H54 (cell line): ENCODE results near the gene MSMO1.

Experiments used
- DNase-seq: peaks from one replicate; pipeline ENCODE4 v3.0.0; 2011; ENCODE audit warnings: low spot score, mixed read lengths; ENCODE audit not compliant: insufficient read length
- FAIRE-seq: peaks from 3 replicates; lab custom pipeline; 2011; peaks lifted over from hg19 to GRCh38; lab: Jason Lieb, UNC
- POLR2A ChIP-seq: IDR thresholded peaks from 2 replicates; pipeline ENCODE4 v1.6.1; 2011; ENCODE audit warnings: low read depth, mild to moderate bottlenecking, low read length

The MSMO1 gene

DNA sequence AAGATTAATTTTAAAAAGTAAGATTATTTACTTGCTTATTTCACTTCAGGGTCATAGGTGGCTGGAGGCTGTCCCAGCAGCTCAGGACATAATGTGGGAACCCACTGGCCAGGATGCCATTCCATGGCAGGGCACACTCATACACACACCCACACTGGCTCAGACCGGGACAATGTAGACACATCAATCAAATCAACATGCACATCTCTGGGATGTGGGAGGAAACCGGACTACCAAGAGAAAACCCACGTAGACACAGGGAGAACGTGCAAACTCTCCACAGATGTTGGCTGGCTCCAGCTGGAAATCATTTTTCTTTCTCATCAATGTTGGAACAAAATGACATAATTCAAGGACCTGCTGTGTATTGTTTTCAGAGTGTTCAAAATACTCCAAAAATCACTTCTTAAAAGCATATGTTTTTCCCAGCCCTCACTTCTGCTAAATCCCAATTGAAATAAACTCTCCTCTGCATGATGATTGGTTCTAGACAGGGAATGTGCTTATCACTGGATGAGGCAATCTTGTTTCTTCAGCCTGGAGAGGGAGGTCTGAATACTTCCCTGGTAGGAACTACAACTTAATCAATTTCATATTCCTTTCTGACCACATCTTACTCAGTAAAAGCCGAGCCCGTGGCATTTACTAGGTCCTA, 32.7 kb downstream of the MSMO1 start:
- TF ChIP-seq POLR2A = no peak
- no peak for DNase-seq
- FAIRE-seq = no peak

- no peak for FAIRE-seq
- DNase-seq = no peak
- TF ChIP-seq POLR2A = no peak
These were observed 33.7 kb downstream of the MSMO1 start for GRCh38 chr4:165360985-165361670.

DNA sequence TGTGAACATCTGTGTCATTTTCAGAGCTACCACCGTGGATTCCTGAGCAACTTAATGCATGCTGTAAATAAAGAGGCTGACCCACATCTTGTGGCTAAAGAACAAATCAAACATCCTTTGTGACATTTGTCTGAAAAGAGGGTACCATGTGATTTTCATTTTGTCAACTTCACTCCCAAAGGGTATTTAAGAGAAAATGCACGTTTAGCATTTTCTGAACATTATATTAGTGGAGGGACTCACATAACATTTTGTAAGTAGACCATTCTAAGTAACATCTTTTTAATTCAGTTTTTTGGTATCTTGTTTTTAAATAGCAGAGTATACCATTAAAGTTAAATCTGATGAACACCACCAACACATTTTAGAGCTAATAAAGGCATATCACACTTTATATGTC, 34.3 kb downstream of the MSMO1 start:
- no peak for DNase-seq
- FAIRE-seq = no peak
- no peak for TF ChIP-seq POLR2A

DNA sequence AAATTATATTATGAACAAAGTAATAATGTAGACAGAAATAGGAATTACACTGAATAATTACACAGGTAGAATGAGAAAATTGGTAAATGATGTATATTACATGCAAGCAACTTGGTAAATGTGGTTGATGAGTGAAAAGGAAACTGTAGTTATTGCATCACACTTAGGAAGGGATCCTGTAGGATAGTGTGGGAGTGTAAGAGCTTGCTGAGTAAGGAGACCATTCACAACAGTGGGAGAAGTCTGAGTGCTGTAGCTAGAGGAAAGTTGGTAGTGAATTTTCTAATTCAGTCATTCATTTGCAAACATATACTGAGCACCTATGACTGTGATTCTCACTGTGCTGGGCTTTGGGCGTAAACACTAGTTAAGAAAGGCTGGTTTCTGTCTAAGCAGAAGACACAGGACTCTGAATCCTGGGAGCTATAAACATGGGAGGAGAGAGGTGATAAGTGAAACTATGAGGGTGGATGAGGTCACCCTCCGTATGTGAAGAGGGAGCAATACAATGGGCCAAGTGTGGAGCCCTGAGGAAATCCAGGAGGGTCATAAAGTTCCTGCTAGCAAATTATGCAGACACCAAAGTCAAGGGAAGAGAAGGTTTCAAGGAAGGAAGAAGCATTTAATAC, 37.1 kb downstream of the MSMO1 start:
- no peak for TF ChIP-seq POLR2A
- no peak for DNase-seq
- no peak for FAIRE-seq

- TF ChIP-seq POLR2A = no peak
- no peak for FAIRE-seq
- DNase-seq = no peak
These were observed 39.6 kb downstream of the MSMO1 start for GRCh38 chr4:165367040-165367439.

DNA sequence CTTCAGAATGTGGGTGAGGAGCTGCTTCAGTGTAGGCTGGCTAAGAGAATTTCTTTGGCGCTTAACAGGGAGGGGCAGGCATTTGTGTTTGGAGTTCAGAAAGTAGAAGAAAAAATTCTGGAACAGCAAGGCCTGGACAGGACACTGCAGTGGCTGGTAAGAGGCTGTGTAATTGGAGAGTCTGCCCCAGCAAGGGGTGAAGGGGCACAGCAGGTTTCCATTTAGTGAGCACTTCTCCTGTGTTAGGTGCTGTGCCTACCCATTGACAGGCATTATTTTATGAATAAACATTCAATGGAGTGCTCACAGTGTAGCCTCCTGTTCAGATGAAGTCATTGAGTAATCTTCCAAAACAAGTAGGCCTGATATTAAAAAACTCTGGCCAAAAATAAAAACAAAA, 40.6 kb downstream of the MSMO1 start:
- DNase-seq (no peak), FAIRE-seq (no peak)
- no peak for TF ChIP-seq POLR2A

DNA sequence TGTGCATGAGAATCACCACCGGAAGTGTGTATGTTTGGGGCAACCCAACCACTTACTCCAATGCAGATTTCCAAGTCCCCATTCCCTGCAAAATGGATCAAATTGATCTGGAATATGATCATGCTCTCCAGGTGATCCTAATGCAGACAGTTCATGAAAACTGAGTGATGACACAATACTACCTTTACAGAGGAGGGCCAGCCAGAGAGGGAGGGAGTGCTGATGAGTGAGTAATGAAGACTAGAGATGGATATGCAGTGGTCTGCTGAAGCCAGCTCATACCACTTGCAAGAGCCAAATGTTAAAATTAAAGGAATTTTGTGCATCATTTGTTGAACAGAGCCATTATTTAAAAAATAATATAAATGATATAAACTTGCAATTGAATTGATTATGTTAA, 41.1 kb downstream of the MSMO1 start:
- no peak for TF ChIP-seq POLR2A
- no peak for DNase-seq
- FAIRE-seq = no peak

GRCh38 chr4:165369522-165369921, 42.1 kb downstream of the MSMO1 start:
- DNase-seq (no peak), FAIRE-seq (no peak)
- no peak for TF ChIP-seq POLR2A

DNA sequence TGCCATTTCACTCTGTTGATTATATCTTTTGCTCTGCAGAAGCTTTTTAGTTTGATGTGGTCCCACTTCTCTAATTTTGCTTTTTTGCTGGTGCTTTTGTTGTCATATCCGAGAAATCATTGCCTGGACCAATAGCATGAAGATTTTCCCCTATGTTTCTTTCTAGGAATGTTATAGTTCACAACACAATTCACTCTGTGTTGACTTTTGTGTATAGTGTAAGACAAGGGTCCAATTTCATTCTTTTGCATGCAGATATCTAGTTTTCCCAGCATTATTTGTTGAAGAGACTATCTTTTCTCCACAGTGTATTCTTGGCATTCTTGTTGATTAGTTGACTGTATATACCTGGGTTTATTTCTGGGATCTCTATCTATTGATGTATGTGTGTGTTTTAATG, 43.1 kb downstream of the MSMO1 start:
- DNase-seq = no peak
- FAIRE-seq = no peak
- no peak for TF ChIP-seq POLR2A

DNA sequence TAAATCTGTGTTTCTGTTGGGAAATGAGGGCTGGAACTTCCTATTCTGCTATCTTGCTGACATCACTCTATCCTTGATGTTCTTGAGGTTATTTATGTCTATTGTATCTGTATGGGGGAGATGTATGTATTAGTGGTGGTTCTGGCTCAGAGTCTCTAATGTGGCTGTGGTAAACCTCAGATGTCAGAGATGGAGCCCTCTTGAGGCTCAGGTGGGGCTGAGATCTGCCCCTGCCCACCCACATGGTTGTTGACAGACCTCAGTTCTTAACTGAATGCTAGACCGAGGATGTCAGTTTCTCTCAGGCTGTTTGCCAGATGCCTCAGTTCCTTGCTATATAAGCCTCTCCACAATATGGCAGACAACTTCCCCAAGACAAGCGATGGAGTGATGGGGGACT, 48.0 kb downstream of the MSMO1 start:
- DNase-seq (no peak), FAIRE-seq (no peak)
- TF ChIP-seq POLR2A = no peak

DNA sequence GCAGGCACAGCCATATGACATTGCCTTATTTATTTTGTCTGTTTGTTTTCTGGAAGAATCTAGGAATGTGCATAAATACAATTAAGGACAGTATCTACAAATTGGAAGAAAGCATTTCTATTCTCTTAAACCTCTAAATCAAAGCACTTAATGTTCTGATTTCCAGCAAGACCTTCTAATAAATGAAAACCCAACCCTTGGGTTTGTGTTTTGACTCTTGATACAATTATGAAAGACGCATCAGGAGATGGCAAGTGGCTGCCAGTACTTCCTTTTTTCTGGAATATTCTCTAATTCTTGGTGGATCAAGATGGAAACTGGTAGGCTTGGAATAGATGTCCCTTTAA, 50.9 kb downstream of the MSMO1 start:
- no peak for FAIRE-seq

DNA sequence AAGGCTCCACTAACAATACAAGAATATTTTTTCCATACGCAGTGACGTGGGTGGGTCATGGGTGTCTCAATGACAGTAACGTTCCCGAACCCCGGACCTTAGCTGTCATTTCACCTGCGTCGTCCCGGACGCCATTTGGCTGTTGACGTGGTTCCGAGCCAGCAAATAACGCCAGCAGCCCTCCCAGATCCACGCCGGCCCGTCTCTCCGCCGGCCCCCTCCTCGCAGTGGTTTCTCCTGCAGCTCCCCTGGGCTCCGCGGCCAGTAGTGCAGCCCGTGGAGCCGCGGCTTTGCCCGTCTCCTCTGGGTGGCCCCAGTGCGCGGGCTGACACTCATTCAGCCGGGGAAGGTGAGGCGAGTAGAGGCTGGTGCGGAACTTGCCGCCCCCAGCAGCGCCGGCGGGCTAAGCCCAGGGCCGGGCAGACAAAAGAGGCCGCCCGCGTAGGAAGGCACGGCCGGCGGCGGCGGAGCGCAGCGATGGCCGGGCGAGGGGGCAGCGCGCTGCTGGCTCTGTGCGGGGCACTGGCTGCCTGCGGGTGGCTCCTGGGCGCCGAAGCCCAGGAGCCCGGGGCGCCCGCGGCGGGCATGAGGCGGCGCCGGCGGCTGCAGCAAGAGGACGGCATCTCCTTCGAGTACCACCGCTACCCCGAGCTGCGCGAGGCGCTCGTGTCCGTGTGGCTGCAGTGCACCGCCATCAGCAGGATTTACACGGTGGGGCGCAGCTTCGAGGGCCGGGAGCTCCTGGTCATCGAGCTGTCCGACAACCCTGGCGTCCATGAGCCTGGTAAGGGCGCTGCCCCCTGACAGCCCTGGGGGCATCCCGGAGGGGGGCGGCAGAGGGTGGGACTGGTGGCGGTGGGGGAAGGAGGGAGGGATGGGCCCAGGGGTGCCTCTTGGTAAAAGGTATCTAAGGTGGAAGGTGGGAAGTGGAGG, 51.5 kb downstream of the MSMO1 start, which contains the start of gene CPE:
CPE (plus strand) TSS at position 264 of the 933 bp plus-strand sequence; CDS start at position 478, 214 bp downstream.
- DNase-seq (peak; percentile 41), FAIRE-seq (no peak)
- peak; percentile 35; the same call in 1 of the 2 replicates for TF ChIP-seq POLR2A

More for the DNA sequence above, 50.9 kb downstream of the MSMO1 start:
- no peak for DNase-seq
- TF ChIP-seq POLR2A = no peak

- FAIRE-seq (no peak), DNase-seq (no peak)
- TF ChIP-seq POLR2A = no peak
These were observed 52.2 kb downstream of the MSMO1 start for GRCh38 chr4:165379678-165380064.
